A673 (cell line): Measurements from ENCODE around the gene CASKIN1. TPM values are rescaled to one million over a fixed set of nuclear protein-coding genes. Genes with fewer than 3 reads are reported as not detected.

Experiments
- BruUV-seq: library from RNA; stranded (reverse); fragments of 400-500 nt; replicated peaks from 2 replicates; lab custom pipeline; 2021; lab: Mats Ljungman, UMichigan
- CTCF ChIA-PET: fragments of 300-600 bp; sonication (Branson Sonifier 250); formaldehyde crosslinking; loops from one replicate; lab custom pipeline; 2022; ENCODE audit warnings: antibody characterized with exemption; lab: Charles Lee
- POLR2A ChIA-PET: fragments of 300-600 bp; sonication (Branson Sonifier 250); formaldehyde crosslinking; loops from one replicate; lab custom pipeline; 2022; ENCODE audit warnings: antibody characterized with exemption; ENCODE audit not compliant: low non-redundant PET; lab: Charles Lee
- DNase-seq: peaks from one replicate; pipeline ENCODE4 v3.0.0-alpha.2; 2015; ENCODE audit warnings: low spot score
- H3K27ac ChIP-seq: fragments of 200-600 bp; sonication (generic); 2 replicates; pipeline ENCODE4 v1.5.1; 2016; ENCODE audit warnings: mixed run types, low read depth, mild to moderate bottlenecking, mixed read lengths, antibody characterized with exemption, low read length; ENCODE audit not compliant: poor library complexity, severe bottlenecking
- H3K27me3 ChIP-seq: fragments of 200-600 bp; sonication (generic); replicated peaks from 2 replicates; pipeline ENCODE4 v1.6.1; 2017; ENCODE audit warnings: mixed run types, low read depth, mild to moderate bottlenecking, mixed read lengths, antibody characterized with exemption, low read length; ENCODE audit not compliant: insufficient read depth, poor library complexity
- H3K36me3 ChIP-seq: fragments of 200-600 bp; sonication (generic); 2 replicates; pipeline ENCODE4 v1.6.1; 2016; ENCODE audit warnings: mixed run types, mild to moderate bottlenecking, mixed read lengths, antibody characterized with exemption, low read length; ENCODE audit not compliant: insufficient read depth, poor library complexity, severe bottlenecking
- H3K4me1 ChIP-seq: fragments of 200-600 bp; sonication (generic); 2 replicates; pipeline ENCODE4 v1.6.1; 2017; ENCODE audit warnings: mixed run types, mild to moderate bottlenecking, mixed read lengths, antibody characterized with exemption, low read length; ENCODE audit not compliant: insufficient read depth, poor library complexity, severe bottlenecking
- H3K4me3 ChIP-seq: fragments of 200-600 bp; sonication (generic); 2 replicates; pipeline ENCODE4 v1.5.1; 2016; ENCODE audit warnings: low read depth, mixed run types, mild to moderate bottlenecking, mixed read lengths, low read length; ENCODE audit not compliant: poor library complexity, severe bottlenecking
- H3K9me3 ChIP-seq: fragments of 200-600 bp; sonication (generic); 2 replicates; pipeline ENCODE4 v1.6.1; 2016; ENCODE audit warnings: mixed run types, low read depth, mild to moderate bottlenecking, mixed read lengths, antibody characterized with exemption, low read length; ENCODE audit not compliant: poor library complexity, severe bottlenecking
- EZH2 ChIP-seq: fragments of 200-600 bp; sonication (generic); IDR thresholded peaks from 2 replicates; pipeline ENCODE4 v1.6.1; 2017; ENCODE audit warnings: borderline replicate concordance, low read depth, mild to moderate bottlenecking, mixed read lengths, antibody characterized with exemption, low read length; ENCODE audit not compliant: poor library complexity, severe bottlenecking
- intact Hi-C: fragments of 100-400 bp; cut with micrococcal nuclease; formaldehyde crosslinking; loops from one replicate; pipeline ENCODE4 v1.10.0; 2022; ENCODE audit not compliant: unreplicated experiment
- total RNA-seq: library from RNA; stranded (reverse); gene quantifications from 2 replicates; pipeline ENCODE4 v1.2.3, GENCODE V29; 2021
- TF ChIP-seq, protein P1 (sequence below): fragments of 300-800, 200-600 bp; sonication (generic); conservative IDR thresholded peaks from 2 replicates; pipeline ENCODE4 v1.5.1; 2017; ENCODE audit warnings: low read depth, mild to moderate bottlenecking, antibody characterized with exemption, low read length, moderate library complexity, mixed read lengths

CASKIN1 gene
- total RNA-seq, 1 experiment from 2014 or later = 1.1 TPM

DNA sequence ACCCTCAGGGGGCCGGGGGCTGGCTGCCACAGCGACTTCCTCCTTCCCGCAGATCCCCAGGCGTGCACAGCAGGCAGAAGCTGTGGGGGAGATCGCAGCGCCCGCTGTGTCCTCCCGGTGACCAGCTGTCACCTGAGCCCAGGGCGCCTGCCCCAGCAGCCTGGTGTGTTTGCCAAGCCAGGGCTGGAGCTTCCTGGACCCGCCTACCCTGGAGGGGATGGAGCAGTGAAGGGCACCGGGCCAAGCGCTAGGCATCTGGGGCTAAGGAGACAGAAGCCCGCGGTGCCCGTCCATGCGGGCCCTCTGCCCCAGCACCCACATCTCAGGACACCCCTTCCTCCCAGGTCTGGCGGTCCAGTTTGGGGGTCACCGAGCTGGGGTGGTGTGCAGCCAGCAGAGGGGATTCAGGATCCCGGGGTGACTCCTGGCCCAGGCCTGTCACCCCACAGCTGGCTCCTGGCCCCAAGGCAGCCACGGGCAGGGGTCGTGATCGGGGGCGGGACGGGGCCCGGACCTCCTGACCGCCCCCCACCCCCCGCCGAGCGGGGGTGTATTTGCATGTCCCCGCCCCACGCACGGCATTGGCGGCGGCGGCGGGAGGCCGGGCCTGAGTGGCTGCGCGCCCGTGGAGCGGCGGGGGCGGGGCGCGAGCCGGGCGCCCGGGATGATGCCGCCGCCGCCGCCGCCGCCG lies 48.3 kb downstream of the CASKIN1 start, which contains the start of gene RAB26:
RAB26 (plus strand) TSS at position 645 of the 691 bp plus-strand sequence. CDS start 159 bp downstream, outside the sequence.
- H3K27me3 ChIP-seq = no peaks in the 10 kb centered on the region
- DNase-seq = peak; percentile 78
- H3K4me3 ChIP-seq = peak within 1 kb of the TSS; percentile 53
- H3K9me3 ChIP-seq = no peaks in the 10 kb centered on the region
- POLR2A ChIA-PET = no interaction called here
- CTCF ChIA-PET = no interaction called here
- no TSS peak for BruUV-seq
- no peak for TF ChIP-seq EZH2
- TF ChIP-seq, protein P1, sequence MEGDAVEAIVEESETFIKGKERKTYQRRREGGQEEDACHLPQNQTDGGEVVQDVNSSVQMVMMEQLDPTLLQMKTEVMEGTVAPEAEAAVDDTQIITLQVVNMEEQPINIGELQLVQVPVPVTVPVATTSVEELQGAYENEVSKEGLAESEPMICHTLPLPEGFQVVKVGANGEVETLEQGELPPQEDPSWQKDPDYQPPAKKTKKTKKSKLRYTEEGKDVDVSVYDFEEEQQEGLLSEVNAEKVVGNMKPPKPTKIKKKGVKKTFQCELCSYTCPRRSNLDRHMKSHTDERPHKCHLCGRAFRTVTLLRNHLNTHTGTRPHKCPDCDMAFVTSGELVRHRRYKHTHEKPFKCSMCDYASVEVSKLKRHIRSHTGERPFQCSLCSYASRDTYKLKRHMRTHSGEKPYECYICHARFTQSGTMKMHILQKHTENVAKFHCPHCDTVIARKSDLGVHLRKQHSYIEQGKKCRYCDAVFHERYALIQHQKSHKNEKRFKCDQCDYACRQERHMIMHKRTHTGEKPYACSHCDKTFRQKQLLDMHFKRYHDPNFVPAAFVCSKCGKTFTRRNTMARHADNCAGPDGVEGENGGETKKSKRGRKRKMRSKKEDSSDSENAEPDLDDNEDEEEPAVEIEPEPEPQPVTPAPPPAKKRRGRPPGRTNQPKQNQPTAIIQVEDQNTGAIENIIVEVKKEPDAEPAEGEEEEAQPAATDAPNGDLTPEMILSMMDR = no peak
- intact Hi-C loops = no loop called here
- H3K4me1 ChIP-seq = peaks cover 50% of the 10 kb centered on the region
- peaks cover 22% of the 10 kb centered on the region for H3K36me3 ChIP-seq
- peak within 1 kb of the TSS; percentile 31 for H3K27ac ChIP-seq

DNA sequence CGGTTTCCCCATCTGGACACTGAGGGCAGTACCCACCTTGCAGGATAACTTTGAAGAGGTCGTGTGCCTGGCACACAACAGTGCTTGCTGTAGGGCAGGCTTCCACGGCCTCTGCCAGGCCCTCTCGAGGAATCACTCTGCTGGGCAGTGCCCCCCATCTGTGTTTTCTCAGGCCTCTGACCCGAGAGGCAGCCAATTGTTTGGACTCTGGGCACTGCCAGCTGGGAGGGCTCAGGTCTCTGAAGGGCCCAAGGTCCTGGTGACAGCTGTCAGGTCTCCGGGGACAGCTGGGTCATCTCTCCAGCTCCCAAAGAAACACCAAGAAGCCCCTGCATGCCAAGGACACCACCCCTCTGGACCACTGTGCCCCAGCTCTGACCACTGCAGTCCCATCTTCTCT lies 49.0 kb downstream of the CASKIN1 start:
- CTCF ChIA-PET = interaction anchor here (0.5 kb wide), 1 partner anchor 424 kb away, joined by 4 read pairs; no protein-coding TSS in a partner anchor
- no TSS peak for BruUV-seq

DNA sequence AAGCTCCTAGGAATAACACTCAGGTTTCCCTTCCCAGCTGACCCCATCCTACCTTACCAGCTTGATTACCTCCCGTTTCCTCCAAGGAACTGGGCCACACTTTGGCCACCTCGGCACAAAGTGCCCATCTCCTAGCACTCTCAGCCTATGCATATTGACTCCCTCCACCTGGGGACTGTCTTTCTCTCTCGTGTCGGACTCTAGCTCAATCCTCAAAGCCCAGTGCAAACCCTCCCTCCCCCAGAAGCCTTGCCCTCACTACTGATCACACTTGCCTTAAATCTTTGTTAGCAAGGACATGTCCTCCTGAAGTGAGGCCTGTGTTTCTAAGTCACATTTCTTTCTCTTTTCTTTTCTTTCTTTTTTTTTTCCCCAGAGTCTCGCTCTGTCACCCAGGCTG lies 50.6 kb downstream of the CASKIN1 start:
- H3K27me3 ChIP-seq = no peaks in the 10 kb centered on the region
- TF ChIP-seq, protein P1 = no peak
- TF ChIP-seq EZH2 = no peak
- H3K27ac ChIP-seq = no peak overlapping the region
- intact Hi-C loops = no loop called here
- ChIA-PET CTCF (no interaction called here), POLR2A (interaction anchor here (0.6 kb wide), 1 partner anchor 25 kb away, joined by 4 read pairs; no protein-coding TSS in a partner anchor)
- no peak overlapping the region for H3K4me3 ChIP-seq
- peaks cover 27% of the 10 kb centered on the region for H3K4me1 ChIP-seq
- H3K36me3 ChIP-seq = no peaks in the 10 kb centered on the region
- no peak for DNase-seq
- H3K9me3 ChIP-seq = no peaks in the 10 kb centered on the region
- no TSS peak for BruUV-seq

More for the DNA sequence above, 49.0 kb downstream of the CASKIN1 start:
- TF ChIP-seq EZH2 = no peak
- TF ChIP-seq, protein P1 = no peak
- H3K36me3 ChIP-seq = peaks cover 14% of the 10 kb centered on the region
- POLR2A ChIA-PET = interaction anchor here (0.6 to 1.0 kb wide), 2 partner anchors 8 to 271 kb away, joined by 3 to 4 read pairs; partner anchors contain the start of gene TRAF7
- intact Hi-C loops = no loop called here
- no peak for DNase-seq
- H3K27me3 ChIP-seq = no peaks in the 10 kb centered on the region
- H3K27ac ChIP-seq = no peak overlapping the region
- H3K9me3 ChIP-seq = no peaks in the 10 kb centered on the region
- no peak overlapping the region for H3K4me3 ChIP-seq
- peaks cover 42% of the 10 kb centered on the region for H3K4me1 ChIP-seq
